ENCODE results near the gene FBLN1. TPM values are rescaled to one million over a fixed set of nuclear protein-coding genes. Genes with fewer than 3 reads are reported as not detected.

The FBLN1 gene
- total and polyA plus RNA-seq, 9 of the 15 experiments (the other 6 are each of a cell fraction or from before 2014, with no cell fraction given), result 0.66 TPM; not detected in 8

DNA sequence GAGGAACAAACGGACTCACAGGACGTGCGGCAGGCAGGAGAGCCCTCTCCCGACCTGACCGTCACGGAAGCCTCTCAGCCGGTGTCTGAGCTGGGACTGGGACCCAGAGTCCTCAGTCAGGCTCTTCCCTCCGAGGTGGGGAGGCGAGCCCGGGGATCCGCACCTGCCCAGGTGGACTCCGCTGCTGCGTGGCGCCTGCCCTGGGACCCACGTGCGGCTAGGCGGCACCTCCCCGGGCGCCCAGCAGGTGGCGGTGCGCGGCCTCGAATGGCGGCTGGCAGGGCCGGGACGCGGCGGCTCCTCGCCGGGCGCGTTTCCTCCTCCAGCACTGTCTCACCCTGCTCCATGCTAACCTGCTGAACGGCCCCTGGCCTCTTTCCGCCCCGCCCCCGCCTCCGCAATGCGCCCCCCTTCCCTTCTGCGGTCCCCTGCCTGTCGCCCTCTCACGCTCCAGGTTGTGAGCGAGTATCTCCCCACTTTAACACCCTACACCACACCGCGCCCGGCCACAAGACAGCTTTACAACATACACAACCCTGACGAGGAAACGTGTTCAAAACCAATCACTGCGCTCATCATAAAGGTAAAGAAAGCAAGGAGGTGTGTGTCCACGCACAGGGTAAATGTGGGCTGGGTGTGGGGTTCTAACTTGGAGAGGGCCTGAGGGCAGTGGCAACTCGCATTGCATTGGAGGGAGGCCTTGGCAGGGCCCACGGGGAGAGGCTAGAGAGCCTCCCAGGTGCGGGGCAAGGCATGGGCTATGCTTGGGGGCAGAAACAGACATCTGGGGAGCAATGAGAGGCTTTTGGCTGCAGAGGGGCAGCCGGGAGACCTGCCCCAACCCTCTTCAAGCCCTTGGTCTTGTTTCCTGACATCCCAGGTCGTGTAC is 143.1 kb downstream of the FBLN1 start (continued):
- TF ChIP-seq, protein P1, sequence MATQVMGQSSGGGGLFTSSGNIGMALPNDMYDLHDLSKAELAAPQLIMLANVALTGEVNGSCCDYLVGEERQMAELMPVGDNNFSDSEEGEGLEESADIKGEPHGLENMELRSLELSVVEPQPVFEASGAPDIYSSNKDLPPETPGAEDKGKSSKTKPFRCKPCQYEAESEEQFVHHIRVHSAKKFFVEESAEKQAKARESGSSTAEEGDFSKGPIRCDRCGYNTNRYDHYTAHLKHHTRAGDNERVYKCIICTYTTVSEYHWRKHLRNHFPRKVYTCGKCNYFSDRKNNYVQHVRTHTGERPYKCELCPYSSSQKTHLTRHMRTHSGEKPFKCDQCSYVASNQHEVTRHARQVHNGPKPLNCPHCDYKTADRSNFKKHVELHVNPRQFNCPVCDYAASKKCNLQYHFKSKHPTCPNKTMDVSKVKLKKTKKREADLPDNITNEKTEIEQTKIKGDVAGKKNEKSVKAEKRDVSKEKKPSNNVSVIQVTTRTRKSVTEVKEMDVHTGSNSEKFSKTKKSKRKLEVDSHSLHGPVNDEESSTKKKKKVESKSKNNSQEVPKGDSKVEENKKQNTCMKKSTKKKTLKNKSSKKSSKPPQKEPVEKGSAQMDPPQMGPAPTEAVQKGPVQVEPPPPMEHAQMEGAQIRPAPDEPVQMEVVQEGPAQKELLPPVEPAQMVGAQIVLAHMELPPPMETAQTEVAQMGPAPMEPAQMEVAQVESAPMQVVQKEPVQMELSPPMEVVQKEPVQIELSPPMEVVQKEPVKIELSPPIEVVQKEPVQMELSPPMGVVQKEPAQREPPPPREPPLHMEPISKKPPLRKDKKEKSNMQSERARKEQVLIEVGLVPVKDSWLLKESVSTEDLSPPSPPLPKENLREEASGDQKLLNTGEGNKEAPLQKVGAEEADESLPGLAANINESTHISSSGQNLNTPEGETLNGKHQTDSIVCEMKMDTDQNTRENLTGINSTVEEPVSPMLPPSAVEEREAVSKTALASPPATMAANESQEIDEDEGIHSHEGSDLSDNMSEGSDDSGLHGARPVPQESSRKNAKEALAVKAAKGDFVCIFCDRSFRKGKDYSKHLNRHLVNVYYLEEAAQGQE (IDR thresholded peaks at IDR 0.05; ENCODE audit: borderline replicate concordance), result peak; percentile 76
- TF ChIP-seq, protein P1 (CRISPR knock-in tag; IDR thresholded peaks at IDR 0.05; ENCODE audit: low read depth), result no peak
- TF ChIP-seq SNRNP70 (optimal IDR thresholded peaks at IDR 0.05; ENCODE audit: low read depth, low read length) (no peak), KDM5B (IDR thresholded peaks at IDR 0.05; ENCODE audit: insufficient replicate concordance, low read depth, low read length) (no peak), POLR3A (IDR thresholded peaks at IDR 0.05; ENCODE audit: borderline replicate concordance, extremely low read depth, insufficient read depth, insufficient read length) (no peak), ESRRA (IDR thresholded peaks at IDR 0.05; ENCODE audit: borderline replicate concordance, low read depth) (no peak), ZSCAN32 (CRISPR knock-in tag; IDR thresholded peaks at IDR 0.05) (no peak), TFAM (CRISPR knock-in tag; conservative IDR thresholded peaks at IDR 0.05) (no peak), RUNX1 (IDR thresholded peaks at IDR 0.05; ENCODE audit: low read depth) (no peak), POLR2B (IDR thresholded peaks at IDR 0.05; ENCODE audit: low read depth, partially characterized antibody) (no peak), FOXJ3 (CRISPR knock-in tag; IDR thresholded peaks at IDR 0.05) (no peak), CBFA2T3 (IDR thresholded peaks at IDR 0.05) (no peak), JUNB (CRISPR knock-in tag; conservative IDR thresholded peaks at IDR 0.05) (no peak), BHLHE40 (IDR thresholded peaks at IDR 0.05; ENCODE audit: low read length) (peak; percentile 72), ARNT (IDR thresholded peaks at IDR 0.05) (no peak), CREM (IDR thresholded peaks at IDR 0.05; ENCODE audit: low read depth) (no peak), ZNF584 (CRISPR knock-in tag; IDR thresholded peaks at IDR 0.05; ENCODE audit: low read depth) (no peak)
- TF ChIP-seq, protein P2, sequence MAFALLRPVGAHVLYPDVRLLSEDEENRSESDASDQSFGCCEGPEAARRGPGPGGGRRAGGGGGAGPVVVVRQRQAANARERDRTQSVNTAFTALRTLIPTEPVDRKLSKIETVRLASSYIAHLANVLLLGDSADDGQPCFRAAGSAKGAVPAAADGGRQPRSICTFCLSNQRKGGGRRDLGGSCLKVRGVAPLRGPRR (CRISPR knock-in tag; IDR thresholded peaks at IDR 0.05), result no peak
- TF ChIP-seq, protein P3, sequence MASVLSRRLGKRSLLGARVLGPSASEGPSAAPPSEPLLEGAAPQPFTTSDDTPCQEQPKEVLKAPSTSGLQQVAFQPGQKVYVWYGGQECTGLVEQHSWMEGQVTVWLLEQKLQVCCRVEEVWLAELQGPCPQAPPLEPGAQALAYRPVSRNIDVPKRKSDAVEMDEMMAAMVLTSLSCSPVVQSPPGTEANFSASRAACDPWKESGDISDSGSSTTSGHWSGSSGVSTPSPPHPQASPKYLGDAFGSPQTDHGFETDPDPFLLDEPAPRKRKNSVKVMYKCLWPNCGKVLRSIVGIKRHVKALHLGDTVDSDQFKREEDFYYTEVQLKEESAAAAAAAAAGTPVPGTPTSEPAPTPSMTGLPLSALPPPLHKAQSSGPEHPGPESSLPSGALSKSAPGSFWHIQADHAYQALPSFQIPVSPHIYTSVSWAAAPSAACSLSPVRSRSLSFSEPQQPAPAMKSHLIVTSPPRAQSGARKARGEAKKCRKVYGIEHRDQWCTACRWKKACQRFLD (CRISPR knock-in tag; IDR thresholded peaks at IDR 0.05), result no peak

Data from K562 (cell line).